HG02759 (cell line): ENCODE measurements around the gene GFI1B.

ENCODE experiments used
- ATAC-seq: cut with Tn5 transposase; IDR thresholded peaks from one replicate; pipeline ENCODE4 v1.9.1; 2021; ENCODE audit warnings: mild to moderate bottlenecking, moderate library complexity; ENCODE audit not compliant: unreplicated experiment

Gene GFI1B

GRCh38 chr9:132978451-132979131 is at the start of gene GFI1B:
GFI1B (plus strand) TSS chr9:132978694; CDS start chr9:132986679, 7,985 bp downstream.
- ATAC-seq, result no peak

DNA sequence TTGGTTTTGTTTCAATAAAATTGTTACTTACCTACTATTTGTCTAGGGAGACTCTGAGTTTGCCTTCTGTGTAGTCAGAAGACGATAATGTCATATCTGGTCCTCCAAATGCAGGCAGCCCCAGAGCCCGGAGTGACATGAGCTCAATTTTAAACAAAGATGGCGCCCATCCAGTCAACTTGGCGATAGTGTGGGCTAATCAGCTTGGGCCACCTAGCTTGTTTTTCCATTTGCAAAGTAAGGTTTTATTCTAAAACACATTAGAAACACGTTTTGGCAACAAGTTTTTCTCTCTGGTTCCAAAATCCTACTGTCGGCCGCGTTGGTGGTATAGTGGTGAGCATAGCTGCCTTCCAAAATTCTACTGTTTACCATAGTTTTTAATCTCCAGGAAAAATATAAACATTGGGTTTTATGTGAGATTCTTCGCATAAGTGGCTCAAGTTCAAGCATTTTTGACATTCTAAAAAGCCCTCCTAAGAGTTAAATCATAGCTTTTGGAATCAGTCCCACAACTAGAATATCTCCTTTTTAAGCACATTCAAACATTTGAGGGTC is 47.2 kb upstream of the GFI1B start:
- ATAC-seq, result no peak

GRCh38 chr9:132935026-132935425 is 43.5 kb upstream of the GFI1B start:
- ATAC-seq, result no peak

DNA sequence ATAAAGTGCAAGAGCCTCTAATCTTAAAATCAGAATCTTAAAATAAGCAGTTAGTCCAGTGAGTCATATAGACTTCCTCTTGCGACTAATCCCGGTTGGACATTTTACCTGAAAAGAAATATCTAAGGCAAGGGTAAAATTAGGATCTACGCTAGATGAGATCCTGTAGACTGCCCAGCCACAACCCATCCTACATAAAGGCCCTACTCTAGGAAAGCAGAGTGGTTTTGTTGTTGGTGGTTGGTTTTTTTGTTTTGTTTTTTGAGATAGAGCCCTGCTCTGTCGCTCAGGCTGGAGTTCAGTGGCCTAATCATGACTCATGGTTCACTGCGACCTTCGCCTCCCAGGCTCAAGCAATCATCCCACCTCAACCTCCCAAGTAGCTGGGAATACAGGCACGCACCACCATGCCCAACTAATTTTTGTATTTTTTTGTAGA is 41.0 kb upstream of the GFI1B start:
- no peak for ATAC-seq

DNA sequence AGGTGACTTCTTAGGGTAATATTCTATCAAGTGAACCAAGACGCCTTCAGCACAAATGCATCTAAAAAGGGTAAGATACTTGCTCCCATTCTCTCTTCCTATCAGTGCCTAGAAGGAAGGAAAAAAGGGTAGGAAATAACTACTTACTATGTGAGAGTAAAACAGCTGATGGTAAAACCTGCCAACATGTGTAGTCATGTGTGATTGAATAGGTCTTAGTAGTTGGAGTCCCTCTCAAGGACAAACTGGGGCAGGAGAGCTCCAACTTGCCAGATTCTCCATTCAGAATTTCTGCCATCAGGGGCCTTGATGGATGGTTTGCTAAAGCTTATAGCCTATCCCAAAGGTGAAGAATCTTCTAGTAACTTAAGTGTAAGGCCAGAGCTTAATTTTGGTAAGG is 39.3 kb upstream of the GFI1B start:
- ATAC-seq, result no peak

GRCh38 chr9:132942541-132943182 is 35.8 kb upstream of the GFI1B start:
- no peak for ATAC-seq

GRCh38 chr9:132943651-132944293 is 34.7 kb upstream of the GFI1B start:
- ATAC-seq, result peak; percentile 2

DNA sequence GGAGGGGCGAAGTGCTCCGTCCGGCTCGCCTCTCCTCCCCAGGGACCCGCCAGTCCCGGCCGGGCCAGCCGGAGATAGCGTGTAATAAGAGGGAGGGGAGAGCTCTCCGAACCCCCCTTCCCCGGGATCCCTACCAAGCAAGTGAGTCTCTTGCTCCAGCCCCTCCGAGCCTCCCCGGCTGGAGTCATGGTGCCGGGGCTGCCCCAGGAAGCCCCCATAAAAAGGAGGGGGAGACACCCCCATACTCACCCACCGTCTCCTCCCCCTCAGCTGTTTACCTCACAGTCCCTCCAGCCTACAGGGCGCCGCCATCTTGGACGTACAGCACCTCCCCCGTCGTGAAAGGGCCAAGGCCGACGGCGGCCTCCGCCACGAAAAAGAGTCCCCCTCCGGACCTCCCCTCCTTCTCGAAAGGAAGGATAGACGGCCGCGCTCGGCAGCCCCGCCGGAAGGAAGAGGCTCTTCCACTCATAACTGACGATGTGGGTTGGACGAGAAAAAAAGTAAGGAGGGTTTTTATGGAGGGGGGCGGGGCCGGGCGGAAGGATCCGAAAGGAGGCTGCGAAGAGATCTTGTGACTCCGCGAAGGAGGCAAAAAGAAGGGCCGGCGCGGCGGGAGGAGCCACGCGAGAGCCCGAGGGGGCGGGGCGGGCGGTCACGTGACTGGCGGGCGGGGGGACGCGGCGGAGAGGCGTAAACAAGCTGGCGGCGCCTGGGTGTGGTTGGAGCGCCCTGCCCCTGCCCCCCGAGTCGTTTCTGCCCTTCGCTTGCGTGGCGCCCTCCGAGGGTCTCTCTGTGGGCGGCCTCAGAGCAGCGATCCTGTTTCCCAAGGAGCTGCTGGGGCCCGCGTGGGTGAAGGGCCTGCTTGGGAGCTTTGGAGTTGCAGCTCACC is 34.0 kb upstream of the GFI1B start, which contains the start of gene TSC1:
Gene TSC1 (minus strand): TSS at position 323 of the 892 bp plus-strand sequence. CDS start 15,744 bp downstream, outside the sequence.
- ATAC-seq, result peak; percentile 71

DNA sequence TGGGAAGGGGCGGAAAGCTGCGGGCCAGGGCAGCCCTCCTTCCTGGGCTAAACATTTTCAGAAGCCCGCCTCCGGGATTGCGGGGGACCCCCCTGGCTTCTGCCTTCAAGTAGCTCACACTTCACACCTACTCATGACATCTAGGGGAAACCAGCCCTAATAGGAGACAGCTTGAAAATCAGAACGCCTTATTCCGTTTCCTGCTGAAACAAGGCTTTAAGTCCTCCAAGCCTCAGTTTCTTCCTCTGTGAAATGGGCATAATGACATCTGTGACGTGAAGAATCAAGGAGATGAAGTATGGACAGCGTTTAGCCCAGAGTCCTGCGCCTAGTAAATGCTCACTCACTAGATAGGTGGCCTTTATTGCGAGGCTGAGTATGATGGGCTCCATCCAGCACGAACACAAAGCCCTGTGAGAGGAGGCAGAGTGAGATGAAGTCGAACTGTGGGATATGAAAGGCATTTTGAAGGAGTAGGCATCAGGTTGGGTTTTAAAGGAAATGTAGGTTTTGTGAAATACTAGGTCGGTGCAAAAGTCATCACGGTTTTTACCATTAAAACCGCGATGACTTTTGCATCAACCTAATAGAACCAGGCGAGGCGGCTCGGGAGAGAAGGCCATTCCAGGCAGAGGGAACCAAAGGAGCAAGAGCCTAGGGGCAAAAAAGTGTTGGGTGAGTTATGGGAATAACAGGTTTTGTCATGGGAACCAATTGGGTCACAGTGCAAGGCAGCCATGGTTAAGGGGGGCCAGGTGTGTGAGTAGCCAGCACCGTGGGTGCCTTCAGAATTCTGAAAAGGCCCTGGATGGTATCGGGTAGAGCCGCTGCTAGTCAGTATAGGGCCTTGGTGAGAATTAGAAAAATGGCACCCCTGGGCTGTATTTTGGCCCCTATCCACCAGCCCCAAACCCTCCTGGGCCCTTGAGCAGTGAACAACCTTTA is 33.0 kb upstream of the GFI1B start:
- no peak for ATAC-seq

GRCh38 chr9:132946211-132946610 is 32.3 kb upstream of the GFI1B start:
- ATAC-seq, result no peak

DNA sequence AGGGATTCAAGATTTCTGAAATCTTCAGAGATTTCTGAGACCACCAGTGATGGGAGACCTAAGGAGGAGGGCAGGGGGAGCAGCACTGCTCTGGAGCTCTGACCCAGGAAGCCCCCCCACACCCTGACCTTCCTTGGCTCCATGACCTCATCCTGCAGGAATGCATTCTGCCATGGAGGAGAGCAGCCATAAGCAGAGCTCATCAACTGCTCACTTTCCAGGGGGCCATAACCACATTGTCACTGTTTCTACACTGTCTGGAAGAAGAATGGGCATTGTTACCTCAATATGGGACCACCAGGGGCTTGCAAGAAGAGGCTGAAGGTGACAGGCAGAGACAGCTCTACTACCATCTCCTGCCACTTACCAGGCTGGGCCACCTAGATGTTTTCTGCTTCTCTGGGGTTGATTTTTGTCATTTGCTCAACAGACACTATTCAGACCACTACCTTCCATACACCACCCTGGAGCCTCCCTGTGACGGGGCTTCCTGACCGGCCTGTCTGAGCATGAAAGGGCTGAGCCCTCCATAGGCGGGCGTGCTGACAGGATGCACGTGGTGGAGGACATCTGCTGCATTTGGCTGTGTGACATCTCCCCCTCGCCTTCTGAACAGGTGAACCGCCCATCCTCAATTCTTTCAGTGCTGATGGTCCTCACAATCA is 31.7 kb upstream of the GFI1B start:
- no peak for ATAC-seq

GRCh38 chr9:132947756-132948155 is 30.7 kb upstream of the GFI1B start:
- no peak for ATAC-seq

- ATAC-seq, result no peak
Measured at GRCh38 chr9:132948482-132949050, 29.9 kb upstream of the GFI1B start.

- no peak for ATAC-seq
Measured at GRCh38 chr9:132949709-132950108, 28.8 kb upstream of the GFI1B start.

DNA sequence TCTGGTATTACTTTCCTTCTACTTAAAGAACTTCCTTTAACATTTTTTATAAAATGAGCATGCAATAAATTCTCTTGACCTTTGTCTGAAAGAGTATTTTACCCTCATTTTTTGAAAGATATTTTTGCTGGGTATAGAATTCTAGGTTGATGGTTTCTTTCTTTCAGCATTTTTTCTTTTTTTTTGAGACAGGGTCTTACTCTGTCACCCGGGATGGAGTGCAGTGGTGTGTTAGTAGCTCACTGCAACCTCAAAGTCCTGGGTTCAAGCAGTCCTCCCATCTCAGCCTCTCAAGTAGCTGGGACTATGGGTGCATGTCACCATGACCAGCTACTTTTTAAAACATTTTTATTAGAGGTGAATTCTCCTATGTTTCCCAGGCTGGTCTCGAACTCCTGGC is 23.4 kb upstream of the GFI1B start:
- ATAC-seq, result no peak

DNA sequence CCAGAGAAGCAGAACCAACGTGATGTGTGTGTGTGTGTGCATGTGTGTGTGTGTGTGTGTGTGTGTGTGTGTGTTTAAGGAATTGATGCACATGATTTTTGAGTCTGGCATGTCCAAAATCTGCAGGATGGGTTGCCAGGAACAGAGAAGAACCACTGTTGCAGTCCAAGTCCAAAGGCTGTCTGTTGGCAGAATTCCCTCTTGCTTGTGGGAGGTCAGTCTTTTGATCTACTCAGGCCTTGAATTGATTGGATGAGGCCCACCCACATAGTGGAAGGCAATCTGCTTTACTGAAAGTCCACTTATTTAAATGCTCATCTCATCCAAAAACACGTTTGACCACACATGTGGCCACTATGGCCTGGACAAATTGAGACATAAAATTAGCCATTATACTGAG is 22.7 kb upstream of the GFI1B start:
- no peak for ATAC-seq

- ATAC-seq, result no peak
Measured at GRCh38 chr9:132957805-132958204, 20.7 kb upstream of the GFI1B start.

DNA sequence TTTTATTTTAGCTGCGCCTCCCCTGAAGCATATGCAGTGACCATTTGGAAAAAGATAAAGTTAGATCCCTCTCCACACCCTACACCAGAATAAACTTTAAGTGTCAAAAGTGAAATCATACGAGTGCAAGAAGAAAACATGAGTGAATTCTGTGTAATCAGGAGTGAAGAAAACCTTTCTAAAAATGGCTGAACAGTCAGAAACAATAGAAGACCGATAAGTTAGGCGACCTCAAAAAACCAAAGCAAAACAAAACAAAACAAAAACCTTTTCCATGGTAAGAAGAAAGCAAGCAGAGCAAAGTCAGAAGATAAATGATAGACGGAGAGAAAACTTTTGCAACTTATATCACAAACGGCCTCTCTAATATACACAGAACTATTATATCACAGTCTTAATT is 17.5 kb upstream of the GFI1B start:
- no peak for ATAC-seq

DNA sequence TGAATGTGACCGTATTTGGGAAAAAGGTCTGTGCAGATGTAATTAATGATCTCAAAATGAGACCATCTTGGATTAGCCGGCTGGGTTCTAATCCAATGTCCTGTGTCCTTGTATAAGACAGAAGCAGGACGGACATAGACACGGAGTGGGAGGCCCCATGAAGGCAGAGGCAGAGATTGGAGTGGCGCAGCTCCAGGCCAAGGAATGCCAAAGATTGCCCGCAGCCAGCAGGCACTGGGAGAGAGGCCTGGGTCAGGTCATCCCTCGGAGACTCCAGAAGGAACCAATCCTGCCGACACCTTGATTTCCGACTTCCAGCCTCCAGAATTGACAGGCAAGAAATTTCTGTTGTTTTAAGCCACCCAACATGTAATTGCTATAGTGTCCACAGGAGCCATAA is 13.0 kb upstream of the GFI1B start:
- ATAC-seq, result no peak
